GM12872 (cell line): ENCODE measurements around the gene KREMEN2.

ENCODE experiments used
- CTCF ChIP-seq: IDR thresholded peaks from 3 replicates; pipeline ENCODE4 v1.5.1; 2011; ENCODE audit warnings: low read depth, mild to moderate bottlenecking, low read length, moderate library complexity; ENCODE audit not compliant: insufficient read depth

The KREMEN2 gene

GRCh38 chr16:2977440-2977839 is 13.4 kb downstream of the KREMEN2 start:
- TF ChIP-seq CTCF: no peak

- TF ChIP-seq CTCF: no peak
Observed at GRCh38 chr16:2979669-2980226, 15.7 kb downstream of the KREMEN2 start.

GRCh38 chr16:2980227-2981176 is 16.4 kb downstream of the KREMEN2 start, which contains the start of gene PKMYT1:
Gene PKMYT1 (minus strand): TSS chr16:2980446. CDS start chr16:2979657, 789 bp downstream.
- no peak for TF ChIP-seq CTCF

- no peak for TF ChIP-seq CTCF
Observed at GRCh38 chr16:2981177-2981898, 17.3 kb downstream of the KREMEN2 start.

- TF ChIP-seq CTCF: no peak
Observed at GRCh38 chr16:2981899-2982250, 17.8 kb downstream of the KREMEN2 start.

GRCh38 chr16:2982402-2982801 is 18.3 kb downstream of the KREMEN2 start:
- no peak for TF ChIP-seq CTCF

- TF ChIP-seq CTCF: peak; percentile 82
Observed at GRCh38 chr16:2983706-2984136, 19.6 kb downstream of the KREMEN2 start.
